Endothelial cell of umbilical vein (primary cell): ENCODE data around the gene SFI1. TPM values are rescaled to one million over a fixed set of nuclear protein-coding genes. Genes with fewer than 3 reads are reported as not detected.

ENCODE experiments used
- BruUV-seq: library from RNA; stranded (reverse); fragments of 400-500 nt; replicated peaks from 2 replicates; lab custom pipeline; 2021; lab: Mats Ljungman, UMichigan
- CTCF ChIA-PET: fragments of 300-600, 350-600 bp; sonication (Branson Sonifier 250); formaldehyde crosslinking; loops from one replicate; lab custom pipeline; 2021; ENCODE audit warnings: antibody characterized with exemption, inconsistent platforms; lab: Charles Lee
- POLR2A ChIA-PET: fragments of 300-600, 350-600 bp; sonication (Branson Sonifier 250); formaldehyde crosslinking; loops from one replicate; lab custom pipeline; 2021; ENCODE audit warnings: antibody characterized with exemption, inconsistent platforms; lab: Charles Lee
- DNase-seq: peaks from one replicate; pipeline ENCODE4 v3.0.0-alpha.2; 2011; ENCODE audit warnings: low read depth, low spot score
- FAIRE-seq: peaks from 2 replicates; lab custom pipeline; 2011; peaks lifted over from hg19 to GRCh38; lab: Jason Lieb, UNC
- H2AFZ ChIP-seq: 2 replicates; pipeline ENCODE4 v1.6.0; 2012; ENCODE audit warnings: low read depth, low read length, control low read depth, inconsistent platforms
- H3K27ac ChIP-seq: 2 replicates; pipeline ENCODE4 v1.5.1; 2011; ENCODE audit warnings: low read depth, mild to moderate bottlenecking, control low read depth, low read length, moderate library complexity; ENCODE audit not compliant: insufficient read depth
- H3K27me3 ChIP-seq, 2 experiments: 2 replicates each; pipeline versions ENCODE4 v1.6.0 to v1.6.1; 2011; ENCODE audit warnings: low read length in 2 of 2, mixed read lengths in 1 of 2; ENCODE audit not compliant: control insufficient read depth in 2 of 2, insufficient read depth in 2 of 2
- H3K36me3 ChIP-seq, 2 experiments: 2 replicates in 1 of 2; 3 replicates in 1 of 2; pipeline ENCODE4 v1.5.1; 2011; ENCODE audit warnings: low read length in 2 of 2, mild to moderate bottlenecking in 1 of 2, moderate library complexity in 1 of 2; ENCODE audit not compliant: control insufficient read depth in 2 of 2, insufficient read depth in 2 of 2; ENCODE audit errors: extremely low read depth in 1 of 2
- H3K4me1 ChIP-seq: 3 replicates; pipeline ENCODE4 v1.5.1; 2011; ENCODE audit warnings: mild to moderate bottlenecking, low read length; ENCODE audit not compliant: control insufficient read depth, insufficient read depth; ENCODE audit errors: extremely low read depth
- H3K4me2 ChIP-seq: 2 replicates; pipeline ENCODE4 v1.6.1; 2011; ENCODE audit warnings: low read length, control low read depth, mixed read lengths; ENCODE audit not compliant: insufficient read depth
- H3K4me3 ChIP-seq, 3 experiments: fragments of 200-600 bp in 1 of 3; sonication (generic), shearing (Covaris generic) in 1 of 3; replicated peaks in 1 of 3; 2 replicates each; pipeline ENCODE4 v1.5.1; 2011 to 2016; ENCODE audit warnings: control low read depth in 3 of 3, low read length in 3 of 3, mild to moderate bottlenecking in 2 of 3, inconsistent platforms in 1 of 3, low read depth in 1 of 3, moderate library complexity in 1 of 3; ENCODE audit not compliant: insufficient read depth in 1 of 3
- H3K79me2 ChIP-seq: 2 replicates; pipeline ENCODE4 v1.6.0; 2012; ENCODE audit warnings: low read length, inconsistent platforms; ENCODE audit not compliant: control insufficient read depth, insufficient read depth
- H3K9ac ChIP-seq: replicated peaks from 2 replicates; pipeline ENCODE3; 2011; ENCODE audit warnings: low read length, control low read depth; ENCODE audit not compliant: insufficient read depth; ENCODE audit errors: extremely low read depth
- H3K9me1 ChIP-seq: replicated peaks from 3 replicates; pipeline ENCODE4 v1.6.0; 2011; ENCODE audit warnings: mild to moderate bottlenecking, low read length; ENCODE audit not compliant: control insufficient read depth, insufficient read depth; ENCODE audit errors: extremely low read depth
- H3K9me3 ChIP-seq: replicated peaks from 2 replicates; pipeline ENCODE4 v1.5.1; 2012; ENCODE audit warnings: low read length, inconsistent platforms; ENCODE audit not compliant: control insufficient read depth, insufficient read depth
- H4K20me1 ChIP-seq: replicated peaks from 2 replicates; pipeline ENCODE3; 2011; ENCODE audit warnings: mild to moderate bottlenecking, low read length; ENCODE audit not compliant: control insufficient read depth, insufficient read depth; ENCODE audit errors: extremely low read depth
- CTCF ChIP-seq, 2 donors: IDR thresholded peaks; 1 replicate in 1 of 2; 2 replicates in 1 of 2; pipeline ENCODE4 v1.5.1; 2011; ENCODE audit warnings: low read length in 2 of 2, mild to moderate bottlenecking in 2 of 2, moderate library complexity in 2 of 2, control low read depth in 1 of 2, inconsistent platforms in 1 of 2, low read depth in 1 of 2; ENCODE audit not compliant: insufficient read depth in 1 of 2; ENCODE audit errors: extremely low read depth in 1 of 2
- EZH2 ChIP-seq: IDR thresholded peaks from 2 replicates; pipeline ENCODE4 v1.6.1; 2012; ENCODE audit warnings: borderline replicate concordance, low read depth, mild to moderate bottlenecking, moderate library complexity, low read length, inconsistent platforms; ENCODE audit not compliant: severe bottlenecking
- FOS ChIP-seq: IDR thresholded peaks from 2 replicates; pipeline ENCODE4 v1.6.1; 2011; ENCODE audit warnings: mild to moderate bottlenecking, low read length, moderate library complexity, borderline replicate concordance; ENCODE audit not compliant: insufficient read depth
- GATA2 ChIP-seq: IDR thresholded peaks from 2 replicates; pipeline ENCODE4 v1.7.0; 2011; ENCODE audit warnings: low read depth, mild to moderate bottlenecking, moderate library complexity, mixed read lengths, low read length; ENCODE audit not compliant: insufficient read length, insufficient read depth
- JUN ChIP-seq: IDR thresholded peaks from 2 replicates; pipeline ENCODE4 v1.6.1; 2011; ENCODE audit warnings: borderline replicate concordance, low read depth; ENCODE audit not compliant: insufficient read length, insufficient read depth
- POLR2A ChIP-seq: IDR thresholded peaks from 2 replicates; pipeline ENCODE4 v1.6.1; 2012; ENCODE audit warnings: low read depth, mild to moderate bottlenecking, control low read depth, low read length
- dilution Hi-C: fragments of 300-500 bp; cut with MboI; formaldehyde crosslinking; loops from one replicate; pipeline ENCODE4 v1.15.0; 2019; ENCODE audit warnings: low sequenced_read_pairs; ENCODE audit not compliant: extremely low pct_ligation_motif_present
- intact Hi-C: fragments of 100-400 bp; cut with micrococcal nuclease; formaldehyde crosslinking; loops from one replicate; pipeline ENCODE4 v1.10.0; 2022
- polyA plus RNA-seq, 4 experiments: library from polyadenylated mRNA; depleted of rRNA in 3 of 4; stranded (reverse) in 3 of 4; unstranded in 1 of 4; fragments of >200 nt; gene quantifications; 2 replicates each; pipeline versions ENCODE4 v1.2.1 to v1.2.3, GENCODE V29; 2011 to 2012; ENCODE audit warnings: missing spikeins in 1 of 4
- total RNA-seq: library from RNA; stranded (reverse); gene quantifications from 2 replicates; pipeline ENCODE4 v1.2.3, GENCODE V29; 2021

SFI1 gene
- total and polyA plus RNA-seq, 2 donors (not counting 3 experiments of a cell fraction or from before 2014, with no cell fraction given) = 12.5 to 46.4 TPM

DNA sequence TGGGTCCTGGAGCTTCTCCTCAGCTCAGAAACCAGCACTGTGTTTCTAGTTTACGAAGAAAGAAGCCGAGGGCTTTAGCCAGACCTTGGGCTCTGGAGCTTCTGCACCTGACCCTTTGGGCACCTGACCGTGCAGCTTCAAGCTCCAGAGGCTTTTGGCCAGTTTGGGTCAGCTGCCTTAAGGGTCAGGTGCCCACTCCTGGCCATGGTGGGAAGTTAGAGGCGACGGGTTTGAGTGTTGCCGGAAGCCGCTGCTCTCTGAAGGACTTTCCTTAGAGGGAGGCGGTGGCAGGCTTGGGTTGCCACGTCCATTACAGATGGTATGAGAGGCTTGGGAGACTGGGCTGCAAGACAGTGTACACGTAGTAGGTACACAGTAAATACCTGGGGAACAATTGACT is 113.4 kb downstream of the SFI1 start:
- H3K27ac ChIP-seq = no peak overlapping the region
- FAIRE-seq (no peak), DNase-seq (no peak)
- H3K27me3 ChIP-seq = no peaks in the 10 kb centered on the region
- H2AFZ ChIP-seq = no peak overlapping the region
- no peaks in the 10 kb centered on the region for H3K9me3 ChIP-seq
- H4K20me1 ChIP-seq = no peaks in the 10 kb centered on the region
- H3K4me1 ChIP-seq = no peaks in the 10 kb centered on the region
- H3K36me3 ChIP-seq = no peaks in the 10 kb centered on the region
- dilution Hi-C loops = no loop called here
- no TSS peak for BruUV-seq
- H3K9me1 ChIP-seq = no peaks in the 10 kb centered on the region
- no peak overlapping the region for H3K9ac ChIP-seq
- H3K4me3 ChIP-seq = no peak overlapping the region
- H3K4me2 ChIP-seq = no peak overlapping the region
- POLR2A ChIA-PET = no interaction called here
- H3K79me2 ChIP-seq = no peaks in the 10 kb centered on the region
- CTCF ChIA-PET = interaction anchor here (1.1 kb wide), 1 partner anchor 53 kb away, joined by 3 read pairs; no protein-coding TSS in a partner anchor
- TF ChIP-seq FOS (no peak), GATA2 (no peak), CTCF (IDR thresholded peaks at IDR 0.05; ENCODE audit: extremely low read depth in 1 of 2, insufficient read depth in 1 of 2, low read depth in 1 of 2, low read length in 2 of 2) (no peak), POLR2A (no peak), EZH2 (no peak), JUN (no peak)
- intact Hi-C loops = no loop called here
